ENCODE results near the gene TMX4.

- TF ChIP-seq CTCF (conservative IDR thresholded peaks at IDR 0.05; ENCODE audit: low read depth, low read length) (no peak), EZH2phosphoT487 (IDR thresholded peaks at IDR 0.05; ENCODE audit: borderline replicate concordance, low read length) (no peak), EZH2 (IDR thresholded peaks at IDR 0.05; ENCODE audit: low read length, unreplicated experiment) (no peak)
These were observed 936 bp upstream of the TMX4 start for GRCh38 chr20:8020314-8021079.

All from PC-3 (cell line).